ENCODE data around the gene INVS.
"Not testable (repeated sequence)": the region's sequence is repeated elsewhere in the genome, so short reads cannot be mapped to it uniquely, and the experiment has no call there.

INVS gene

GRCh38 chr9:100129772-100130171 is 30.7 kb downstream of the INVS start:
- DNase-seq = no peak

GRCh38 chr9:100131216-100131615 is 32.2 kb downstream of the INVS start:
- no peak for DNase-seq

- DNase-seq = no peak
These were observed 32.9 kb downstream of the INVS start for GRCh38 chr9:100131875-100132430.

GRCh38 chr9:100134731-100135130 is 35.7 kb downstream of the INVS start:
- no peak for DNase-seq

- DNase-seq = not testable (repeated sequence)
These were observed 37.8 kb downstream of the INVS start for GRCh38 chr9:100136799-100137198.

DNA sequence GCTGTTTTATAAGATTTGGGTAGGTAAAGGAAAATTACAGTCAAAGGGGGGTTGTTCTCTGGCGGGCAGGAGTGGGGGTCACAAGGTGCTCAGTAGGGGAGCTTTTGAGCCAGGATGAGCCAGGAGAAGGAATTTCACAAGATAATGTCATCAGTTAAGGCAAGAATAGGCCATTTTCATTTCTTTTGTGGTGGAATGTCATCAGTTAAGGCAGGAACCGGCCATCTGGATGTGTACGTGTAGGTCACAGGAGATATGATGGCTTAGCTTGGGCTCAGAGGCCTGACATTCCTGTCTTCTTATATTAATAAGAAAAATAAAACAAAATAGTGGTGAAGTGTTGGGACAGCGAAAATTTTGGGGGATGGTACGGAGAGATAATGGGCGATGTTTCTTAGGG is 41.3 kb downstream of the INVS start:
- DNase-seq = not testable (repeated sequence)

DNA sequence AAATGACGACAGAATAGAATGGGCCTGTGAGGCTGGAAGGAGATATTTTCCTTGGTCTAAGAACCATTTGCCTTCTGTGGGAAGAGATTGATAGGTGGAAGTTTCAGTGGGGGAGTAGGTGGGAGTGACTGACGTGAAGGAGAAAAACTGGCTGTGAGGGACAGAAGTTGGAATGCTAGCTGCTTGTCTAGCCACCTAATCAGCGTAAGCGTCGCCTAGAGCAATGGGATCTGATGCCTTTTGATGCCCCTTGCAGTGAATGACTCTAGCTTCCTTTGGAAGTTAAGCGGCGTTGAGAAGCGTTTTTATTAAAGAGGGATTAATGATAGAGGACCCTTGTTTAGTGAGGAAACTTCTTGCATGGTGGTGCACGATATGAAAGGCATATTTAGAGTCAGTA is 42.8 kb downstream of the INVS start:
- DNase-seq = not testable (repeated sequence)

- not testable (repeated sequence) for DNase-seq
These were observed 46.3 kb downstream of the INVS start for GRCh38 chr9:100145167-100145934.

- not testable (repeated sequence) for DNase-seq
These were observed 46.9 kb downstream of the INVS start for GRCh38 chr9:100145976-100146375.

DNA sequence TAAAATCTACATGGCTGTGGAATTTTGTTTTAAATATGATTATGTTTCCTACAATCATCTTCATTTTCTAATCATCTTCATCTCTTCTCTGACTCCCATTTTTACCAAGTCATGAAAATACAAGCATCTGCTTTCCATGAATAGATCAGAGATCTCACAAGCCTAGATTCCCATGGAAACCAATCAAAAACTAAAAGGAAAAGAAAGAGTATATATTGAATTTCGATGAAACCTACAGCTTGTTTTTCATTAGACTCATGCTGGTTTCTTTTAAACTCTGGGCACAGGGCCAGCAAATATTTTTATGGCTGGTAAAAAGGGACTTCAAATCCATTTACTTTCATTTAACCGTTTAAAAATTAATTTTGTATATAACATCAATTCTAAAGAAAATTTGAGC is 51.2 kb downstream of the INVS start:
- no peak for DNase-seq

GRCh38 chr9:100160021-100160420 is 61.0 kb downstream of the INVS start:
- DNase-seq = no peak

GRCh38 chr9:100167176-100167575 is 68.1 kb downstream of the INVS start:
- DNase-seq = no peak

GRCh38 chr9:100167915-100168654 is 69.0 kb downstream of the INVS start:
- no peak for DNase-seq

DNA sequence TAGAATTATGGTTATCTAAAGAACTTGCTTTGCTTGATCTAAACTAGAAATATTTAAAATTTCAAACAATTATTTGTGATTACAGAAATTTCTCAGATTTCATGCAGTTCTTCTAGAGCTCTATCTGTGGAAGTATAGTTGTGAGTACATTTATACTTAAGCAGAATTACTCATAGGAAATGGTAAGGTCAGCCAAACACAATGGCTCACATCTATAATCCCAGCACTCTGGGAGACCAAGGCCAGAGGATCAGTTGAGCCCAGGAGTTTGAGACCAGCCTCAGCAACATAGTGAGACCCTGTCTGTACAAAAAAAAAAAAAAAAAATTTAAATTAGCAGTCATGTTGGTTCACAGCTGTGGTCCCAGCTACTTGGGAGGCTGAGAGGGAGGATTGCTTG is 71.0 kb downstream of the INVS start:
- DNase-seq = no peak

DNA sequence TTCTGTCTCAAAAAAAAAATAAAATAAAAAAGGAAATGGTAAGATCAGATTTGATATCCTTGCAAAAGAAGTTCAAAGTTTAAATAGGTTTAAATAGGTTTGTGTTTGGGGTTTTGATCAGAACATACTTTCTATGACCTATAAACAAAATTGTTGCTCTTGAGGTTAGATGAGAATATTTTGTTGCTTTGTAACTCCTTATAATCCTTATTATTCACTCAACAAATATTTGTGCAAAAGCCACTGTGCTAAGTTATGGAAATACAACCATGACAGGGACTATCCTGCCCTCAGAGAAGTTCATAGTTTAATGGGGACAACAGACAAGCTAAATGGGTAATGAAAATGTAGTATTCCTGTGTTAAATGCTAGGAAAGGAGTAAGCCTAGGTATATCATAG is 71.5 kb downstream of the INVS start:
- DNase-seq = no peak

DNA sequence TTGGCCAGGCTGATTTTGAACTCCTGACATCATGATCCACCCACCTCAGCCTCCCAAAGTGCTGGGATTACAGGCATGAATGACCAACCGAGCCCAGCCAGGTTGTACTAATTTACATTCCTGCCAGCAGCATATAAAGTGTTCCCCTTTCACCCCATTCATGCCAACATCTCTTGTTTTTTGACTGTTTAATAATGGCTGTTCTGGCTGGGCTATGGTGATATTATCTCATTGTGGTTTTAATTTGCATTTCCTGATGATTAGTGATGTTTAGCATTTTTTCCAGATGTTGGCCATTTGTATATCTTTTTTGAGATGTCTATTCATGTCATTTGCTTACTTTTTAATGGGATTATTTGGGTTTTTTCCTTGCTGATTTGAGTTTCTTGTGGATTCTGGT is 87.3 kb downstream of the INVS start:
- DNase-seq = no peak

DNA sequence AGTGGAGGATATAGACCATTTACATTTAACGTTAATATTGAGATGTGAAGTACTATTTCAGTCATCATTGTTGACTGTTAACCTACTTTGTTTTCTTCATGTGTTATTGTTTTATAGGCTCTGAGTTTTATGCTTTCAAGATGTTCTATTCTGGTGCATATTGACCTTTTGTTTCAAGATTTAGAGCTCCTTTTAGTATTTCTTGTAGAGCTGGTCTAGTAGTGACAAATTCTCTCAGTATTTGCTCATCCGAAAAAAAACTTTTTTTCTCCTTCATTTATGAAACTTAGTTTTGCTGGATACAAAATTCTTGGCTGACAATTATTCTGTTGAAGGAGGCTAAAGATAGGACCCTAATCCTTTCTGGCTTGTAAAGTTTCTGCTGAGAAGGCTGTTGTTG is 91.3 kb downstream of the INVS start:
- DNase-seq = no peak

DNA sequence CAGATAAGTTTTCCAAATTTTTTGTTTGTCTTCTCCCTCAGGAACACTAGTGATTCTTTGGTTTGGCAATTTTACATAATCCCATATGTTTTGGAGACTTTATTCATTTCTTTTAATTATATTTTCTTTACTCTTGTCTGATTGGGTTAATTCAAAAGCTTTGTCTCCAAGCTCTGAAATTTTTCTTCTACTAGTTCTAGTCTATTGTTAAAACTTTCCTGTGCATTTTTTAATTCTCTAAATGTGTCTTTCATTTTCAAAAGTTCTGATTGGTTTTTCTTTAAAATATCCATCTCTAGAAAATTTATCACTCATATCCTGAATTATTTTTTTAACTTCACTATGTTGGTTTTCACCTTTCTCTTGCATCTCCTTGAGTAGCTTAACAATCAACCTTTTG is 92.2 kb downstream of the INVS start:
- DNase-seq = no peak

- no peak for DNase-seq
These were observed 94.0 kb downstream of the INVS start for GRCh38 chr9:100193078-100193477.

DNA sequence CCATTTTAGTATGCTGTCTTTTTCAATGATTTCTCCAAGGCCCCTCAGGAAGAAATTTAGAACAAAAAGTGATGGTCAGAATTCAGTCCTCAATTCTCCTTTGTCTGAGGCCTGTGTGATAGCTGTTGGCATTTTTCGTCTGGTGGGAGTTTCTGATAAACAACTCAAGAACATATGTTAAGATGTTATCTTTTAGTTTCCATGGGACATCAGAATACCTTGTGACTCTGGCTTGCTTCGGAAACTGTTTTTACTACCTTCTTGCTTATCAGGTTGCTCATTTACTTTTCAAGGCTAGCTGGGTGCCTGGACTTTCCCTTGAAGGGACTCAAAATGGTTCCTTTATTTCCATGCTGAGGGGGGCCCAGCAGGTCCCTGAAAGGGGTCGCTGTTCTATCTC is 97.2 kb downstream of the INVS start:
- DNase-seq = no peak

DNA sequence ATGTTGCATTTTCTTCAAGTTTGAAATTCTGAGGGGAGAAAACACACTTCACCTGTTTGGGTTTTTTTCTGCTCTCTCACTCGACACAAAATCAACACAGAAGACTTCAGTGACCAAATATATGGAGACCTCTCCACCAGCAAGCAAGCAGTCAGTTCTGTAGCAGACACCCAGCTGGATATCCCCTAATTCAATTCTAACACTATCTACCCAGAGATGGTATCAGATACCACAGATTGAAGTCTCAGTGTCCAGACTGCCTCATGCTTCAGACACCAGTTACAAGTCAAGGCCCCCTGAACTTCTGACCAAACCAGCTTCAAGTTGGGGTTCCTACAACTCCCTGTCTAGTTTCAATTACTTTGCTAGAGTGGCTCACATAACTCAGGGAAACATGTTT is 97.8 kb downstream of the INVS start:
- no peak for DNase-seq

GRCh38 chr9:100197553-100197952 is 98.5 kb downstream of the INVS start:
- no peak for DNase-seq

- no peak for DNase-seq
These were observed 103.8 kb downstream of the INVS start for GRCh38 chr9:100202806-100203205.

DNA sequence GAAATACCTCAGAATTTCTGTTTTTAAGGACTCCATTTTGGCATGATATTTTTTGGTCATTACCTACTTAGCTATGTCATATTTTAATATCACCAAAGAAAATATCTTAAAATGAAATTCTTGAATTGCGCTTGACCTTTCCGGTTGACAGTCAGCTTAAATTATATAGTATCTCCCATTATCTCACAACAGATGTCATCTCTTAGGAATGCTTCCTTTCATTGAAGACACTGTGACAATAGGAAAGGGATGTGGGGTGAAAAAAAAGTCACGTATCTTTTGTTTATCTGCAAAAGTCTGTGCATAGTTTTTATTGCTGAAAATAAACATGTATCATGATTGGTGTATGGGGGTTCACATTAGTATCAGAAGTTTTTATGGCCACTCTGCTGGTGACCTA is 105.8 kb downstream of the INVS start:
- no peak for DNase-seq

All from NCI-H1930 (cell line).